Measurements from ENCODE around the gene SORBS1. TPM values are rescaled to one million over a fixed set of nuclear protein-coding genes. Genes with fewer than 3 reads are reported as not detected.

The SORBS1 gene
- total and polyA plus RNA-seq, 9 of the 15 experiments (the other 6 are each of a cell fraction or from before 2014, with no cell fraction given), result 2.0 to 13.3 (median 6.5) TPM

- no peak for TF ChIP-seq CEBPG (CRISPR knock-in tag; IDR thresholded peaks at IDR 0.05)
- peak; percentile 39 to 56; a peak in 2 of 4 replicates for TF ChIP-seq CEBPG (tag; conservative IDR thresholded peaks at IDR 0.05 in 1 of 2, IDR thresholded peaks at IDR 0.05 in 1 of 2)
- TF ChIP-seq HDAC8 (tag; IDR thresholded peaks at IDR 0.05), result no peak
- TF ChIP-seq CEBPB (tag; IDR thresholded peaks at IDR 0.05), result peak; percentile 73
- no peak for TF ChIP-seq HOXB6 (CRISPR knock-in tag; IDR thresholded peaks at IDR 0.05; ENCODE audit: borderline replicate concordance)
- no peak for TF ChIP-seq EGR1 (conservative IDR thresholded peaks at IDR 0.05)
These were observed 8.2 kb upstream of the SORBS1 start (continued) for GRCh38 chr10:95569368-95569767.

GRCh38 chr10:95567903-95568630 lies 6.9 kb upstream of the SORBS1 start:
- no peak for ATAC-seq
- no peaks in the 10 kb centered on the region for H4K20me1 ChIP-seq (replicated peaks; ENCODE audit: control insufficient read depth, insufficient read depth, low read length)
- H3K9me3 ChIP-seq (replicated peaks; ENCODE audit: control insufficient read depth, insufficient read depth, low read depth, low read length), result no peaks in the 10 kb centered on the region
- no peak overlapping the region for H3K9ac ChIP-seq (ENCODE audit: insufficient read depth in 1 of 2, low read depth in 2 of 2, low read length in 2 of 2)
- WGBS (ENCODE audit: insufficient coverage, low coverage, missing lambda C conversion rate), result 27% methylated on average over 5 of the region's 5 CpGs
- H3K9me1 ChIP-seq (ENCODE audit: control insufficient read depth, insufficient read depth, low read length), result no peaks in the 10 kb centered on the region
- ChIA-PET CTCF (ENCODE audit: low intra/inter-chr PET ratio) (no interaction called here), POLR2A (no interaction called here)
- H3K4me3 ChIP-seq, result no peak overlapping the region
- no peak for FAIRE-seq
- BruUV-seq (replicated peaks), result no TSS peak
- intact Hi-C loops (cut with micrococcal nuclease), result no loop called here
- no peaks in the 10 kb centered on the region for H3K79me2 ChIP-seq (ENCODE audit: control insufficient read depth, insufficient read depth, low read length)
- H3K4me2 ChIP-seq (ENCODE audit: insufficient read depth, low read length), result no peak overlapping the region
- H3K36me3 ChIP-seq (ENCODE audit: control insufficient read depth, insufficient read depth, low read length), result no peaks in the 10 kb centered on the region
- H3K27me3 ChIP-seq (ENCODE audit: control insufficient read depth in 2 of 2, insufficient read depth in 2 of 2, low read length in 2 of 2), result no peaks in the 10 kb centered on the region
- no peak overlapping the region for H3K27ac ChIP-seq (ENCODE audit: extremely low read depth, low read depth, low read length)
- 0 out of 2 replicates have a peak overlapping the region, but pooled peaks have one; percentile 32 for H2AFZ ChIP-seq (ENCODE audit: low read depth, low read length)
- H3K4me1 ChIP-seq (replicated peaks in 1 of 2; ENCODE audit: control insufficient read depth in 2 of 2, insufficient read depth in 2 of 2, low read length in 2 of 2), result no peaks in the 10 kb centered on the region
- no peak for DNase-seq (ENCODE audit: extremely low read depth in 1 of 4, low spot score in 3 of 4)
- in situ Hi-C loops (cut with MboI), result no loop called here
- TF ChIP-seq GTF2F1 (IDR thresholded peaks at IDR 0.05; ENCODE audit: low read depth, low read length) (no peak), ZZZ3 (IDR thresholded peaks at IDR 0.05) (no peak), ZKSCAN8 (CRISPR knock-in tag; IDR thresholded peaks at IDR 0.05) (no peak), ZNF511 (CRISPR knock-in tag; IDR thresholded peaks at IDR 0.05) (no peak), GTF2A2 (tag; IDR thresholded peaks at IDR 0.05) (no peak), FOXJ2 (tag; IDR thresholded peaks at IDR 0.05) (no peak), NFYB (IDR thresholded peaks at IDR 0.05; ENCODE audit: extremely low read depth, insufficient read length) (no peak), TRIM25 (IDR thresholded peaks at IDR 0.05; ENCODE audit: borderline replicate concordance) (no peak), MAZ (CRISPR knock-in tag; conservative IDR thresholded peaks at IDR 0.05 in 1 of 2, IDR thresholded peaks at IDR 0.05 in 1 of 2) (no peak), HNRNPLL (IDR thresholded peaks at IDR 0.05; ENCODE audit: low read depth, low read length, poor library complexity, severe bottlenecking) (no peak), CHD2 (IDR thresholded peaks at IDR 0.05; ENCODE audit: low read depth, low read length) (no peak), PATZ1 (CRISPR knock-in tag; IDR thresholded peaks at IDR 0.05; ENCODE audit: borderline replicate concordance) (no peak)
